K562 (cell line): Measurements from ENCODE around the gene MRFAP1.

ENCODE experiments used
- BDP1 ChIP-seq: IDR thresholded peaks from 3 replicates; pipeline ENCODE4 v1.6.1; 2011; ENCODE audit not compliant: insufficient read length, insufficient read depth
- BRD4 ChIP-seq: fragments of 200-600 bp; sonication (generic); IDR thresholded peaks from 2 replicates; pipeline ENCODE4 v1.6.1; 2017; ENCODE audit warnings: inconsistent platforms
- C11orf30 ChIP-seq: fragments of 450-650 bp; IDR thresholded peaks from 2 replicates; pipeline ENCODE4 v1.6.1; 2016; ENCODE audit warnings: low read depth, mild to moderate bottlenecking
- CTCF ChIP-seq, 3 experiments: IDR thresholded peaks in 2 of 3; conservative IDR thresholded peaks in 1 of 3; 2 replicates each; pipeline ENCODE4 v1.5.1; 2011 to 2012; ENCODE audit warnings: low read length in 3 of 3, mild to moderate bottlenecking in 3 of 3, control low read depth in 2 of 3, improper control_type of control experiment in 1 of 3, inconsistent platforms in 1 of 3, low read depth in 1 of 3, mixed read lengths in 1 of 3, moderate library complexity in 1 of 3; ENCODE audit not compliant: insufficient read depth in 2 of 3
- FOXM1 ChIP-seq, 2 experiments: fragments of 450-650 bp in 1 of 2; sonication (generic) in 1 of 2; formaldehyde crosslinking in 1 of 2; IDR thresholded peaks; 2 replicates each; pipeline versions ENCODE4 v1.6.1 to v1.9.0; 2017 to 2022; ENCODE audit warnings: low read depth in 2 of 2, mild to moderate bottlenecking in 2 of 2, missing genetic modification reagents in 1 of 2, moderate library complexity in 1 of 2
- HBP1 ChIP-seq: fragments of 450-650 bp; formaldehyde crosslinking; IDR thresholded peaks from 2 replicates; pipeline ENCODE4 v1.4.0; 2022; ENCODE audit warnings: missing genetic modification characterization
- HNRNPK ChIP-seq: fragments of 200-400 bp; formaldehyde crosslinking; IDR thresholded peaks from one replicate; pipeline ENCODE4 v1.6.1; 2018; ENCODE audit warnings: mild to moderate bottlenecking, low read depth, low read length; ENCODE audit not compliant: poor library complexity, severe bottlenecking
- HNRNPUL1 ChIP-seq: fragments of 200-400 bp; formaldehyde crosslinking; IDR thresholded peaks from 2 replicates; pipeline ENCODE4 v1.6.1; 2017; ENCODE audit warnings: low read length
- PHTF2 ChIP-seq: fragments of 250-450 bp; sonication (Bioruptor Pico); IDR thresholded peaks from 2 replicates; pipeline ENCODE4 v1.5.0; 2021; ENCODE audit warnings: mild to moderate bottlenecking
- SETDB1 ChIP-seq: IDR thresholded peaks from one replicate; pipeline ENCODE4 v1.6.1; 2012; ENCODE audit warnings: low read length, control low read depth, inconsistent platforms
- U2AF1 ChIP-seq: fragments of 200-400 bp; formaldehyde crosslinking; optimal IDR thresholded peaks from 2 replicates; pipeline ENCODE3; 2017; ENCODE audit warnings: mild to moderate bottlenecking, low read depth, low read length, moderate library complexity
- ZNF407 ChIP-seq: fragments of 450-650 bp; IDR thresholded peaks from 2 replicates; pipeline ENCODE4 v1.6.1; 2016; ENCODE audit warnings: low read depth

- TF ChIP-seq CTCF (IDR thresholded peaks at IDR 0.05 in 2 of 3, conservative IDR thresholded peaks at IDR 0.05 in 1 of 3; ENCODE audit: insufficient read depth in 2 of 3, low read depth in 1 of 3, low read length in 3 of 3), result no peak
- no peak for TF ChIP-seq ZNF407
- no peak for TF ChIP-seq HNRNPK
- no peak for TF ChIP-seq BDP1
- TF ChIP-seq BRD4, result no peak
- no peak for TF ChIP-seq U2AF1
- no peak for TF ChIP-seq C11orf30
- no peak for TF ChIP-seq PHTF2 (CRISPR knock-in tag)
- TF ChIP-seq SETDB1, result no peak
- TF ChIP-seq HBP1, result no peak
- no peak for TF ChIP-seq FOXM1 (IDR thresholded peaks at IDR 0.05; ENCODE audit: low read depth)
- no peak for TF ChIP-seq FOXM1 (CRISPR knock-in tag; IDR thresholded peaks at IDR 0.05; ENCODE audit: low read depth)
- TF ChIP-seq HNRNPUL1, result no peak
Measured at GRCh38 chr4:6671648-6672047, 31.2 kb downstream of the MRFAP1 start.
